Measurements from ENCODE around the gene RNF212B.
A peak's percentile ranks its signal among the peaks of the same experiment; 100 is the strongest.

DNA sequence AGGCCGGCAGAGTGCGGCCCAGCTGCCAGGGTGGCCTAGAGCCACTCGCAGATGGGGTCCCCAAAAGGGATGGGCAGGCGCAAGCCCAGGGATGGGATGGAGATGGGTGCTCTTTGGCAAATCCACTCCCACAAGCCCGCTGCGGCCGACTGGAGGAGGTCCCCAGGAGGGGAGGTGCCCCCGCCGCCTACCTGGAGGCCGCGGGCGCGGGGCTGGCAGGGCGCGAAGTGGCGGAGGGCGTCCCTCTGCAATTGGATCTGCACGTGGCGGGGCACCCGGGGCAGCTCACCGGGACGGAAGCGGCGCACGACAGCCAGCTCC lies 64.2 kb downstream of the RNF212B start:
- TF ChIP-seq, protein P1, sequence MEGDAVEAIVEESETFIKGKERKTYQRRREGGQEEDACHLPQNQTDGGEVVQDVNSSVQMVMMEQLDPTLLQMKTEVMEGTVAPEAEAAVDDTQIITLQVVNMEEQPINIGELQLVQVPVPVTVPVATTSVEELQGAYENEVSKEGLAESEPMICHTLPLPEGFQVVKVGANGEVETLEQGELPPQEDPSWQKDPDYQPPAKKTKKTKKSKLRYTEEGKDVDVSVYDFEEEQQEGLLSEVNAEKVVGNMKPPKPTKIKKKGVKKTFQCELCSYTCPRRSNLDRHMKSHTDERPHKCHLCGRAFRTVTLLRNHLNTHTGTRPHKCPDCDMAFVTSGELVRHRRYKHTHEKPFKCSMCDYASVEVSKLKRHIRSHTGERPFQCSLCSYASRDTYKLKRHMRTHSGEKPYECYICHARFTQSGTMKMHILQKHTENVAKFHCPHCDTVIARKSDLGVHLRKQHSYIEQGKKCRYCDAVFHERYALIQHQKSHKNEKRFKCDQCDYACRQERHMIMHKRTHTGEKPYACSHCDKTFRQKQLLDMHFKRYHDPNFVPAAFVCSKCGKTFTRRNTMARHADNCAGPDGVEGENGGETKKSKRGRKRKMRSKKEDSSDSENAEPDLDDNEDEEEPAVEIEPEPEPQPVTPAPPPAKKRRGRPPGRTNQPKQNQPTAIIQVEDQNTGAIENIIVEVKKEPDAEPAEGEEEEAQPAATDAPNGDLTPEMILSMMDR (IDR thresholded peaks at IDR 0.05): no peak
- peak; percentile 68 to 69 for TF ChIP-seq POLR2A (IDR thresholded peaks at IDR 0.05)

Measured in Peyer's patch (tissue), 4 donors.